ENCODE data around the gene RNF126.

The RNF126 gene

DNA sequence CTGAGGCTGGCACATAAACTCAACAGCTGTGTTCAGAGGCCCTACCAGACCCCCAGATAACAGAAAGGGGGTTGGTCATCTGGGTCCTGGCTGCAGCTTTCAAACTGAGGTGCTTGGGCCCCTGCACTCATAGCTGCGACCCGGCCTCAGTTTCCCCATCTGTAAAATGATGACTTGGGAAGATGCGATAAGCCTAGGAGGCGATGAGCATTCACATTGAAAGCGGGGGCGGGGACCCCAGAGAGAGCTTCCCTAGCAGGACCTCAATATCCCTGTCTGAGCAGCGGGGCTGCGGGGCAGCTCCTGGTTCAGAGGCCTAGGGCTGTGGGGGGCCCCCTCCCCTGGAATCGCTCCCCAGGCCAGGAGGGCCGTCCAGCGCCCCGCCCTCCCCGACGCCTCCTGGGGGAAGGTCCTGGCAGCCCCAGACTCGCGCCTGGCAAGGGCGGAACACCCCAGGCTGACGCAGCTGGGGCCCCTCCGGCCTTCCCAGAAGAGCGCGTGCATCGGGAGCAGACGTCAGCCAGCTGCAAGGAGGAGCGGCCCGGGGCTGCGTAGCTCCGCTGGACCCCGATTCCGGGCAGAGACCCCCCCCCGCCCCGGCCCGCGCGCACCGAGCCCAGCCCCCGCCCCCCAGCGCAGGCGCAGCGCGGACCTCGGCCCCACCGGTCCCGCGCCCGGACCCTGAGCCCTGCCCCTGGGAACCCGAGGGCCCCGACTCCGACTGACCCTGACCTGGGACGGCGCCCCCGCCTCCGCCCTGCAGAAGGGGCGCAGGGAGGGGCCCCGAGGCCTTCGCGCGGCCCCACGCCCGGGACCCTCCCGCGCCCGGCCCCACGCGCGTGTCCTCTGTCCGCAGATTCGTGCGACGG lies 16.6 kb upstream of the RNF126 start:
- peak in 2 of 3 donors; percentile 41 to 46 for DNase-seq
- CTCF ChIA-PET = interaction anchor here (0.9 to 2.0 kb wide), 8 partner anchors 10 to 102 kb away, joined by 3 to 16 read pairs (median 3); partner anchors contain the start of genes PALM and PRSS57
- Histone ChIP-seq H3K9me3 (ENCODE audit: control extremely low read depth in 1 of 5, control insufficient read depth in 4 of 5, insufficient read depth in 2 of 5, low read depth in 1 of 5, low read length in 4 of 5) (no peaks in the 10 kb centered on the region), H3K4me1 (ENCODE audit: control extremely low read depth in 1 of 4, control insufficient read depth in 4 of 4, insufficient read depth in 4 of 4, low read length in 3 of 4) (peaks cover 0 to 34% (median 27%) of the 10 kb centered on the region in 4 experiments), H3K27me3 (replicated peaks in 2 of 5; ENCODE audit: control insufficient read depth in 4 of 5, insufficient read depth in 5 of 5, low read length in 4 of 5) (peaks cover 0 to 32% (median 7%) of the 10 kb centered on the region in 5 experiments), H3K4me3 (ENCODE audit: control insufficient read depth in 1 of 7, extremely low read depth in 1 of 7, insufficient read depth in 4 of 7, low read depth in 2 of 7, low read length in 6 of 7) (peak overlapping the region; percentile 46 to 74 (median 69)), H3K36me3 (ENCODE audit: control insufficient read depth in 4 of 4, insufficient read depth in 4 of 4, low read length in 3 of 4) (peaks cover 0 to 2% (median 0%) of the 10 kb centered on the region in 4 experiments), H3K27ac (ENCODE audit: insufficient read depth in 1 of 2, low read depth in 1 of 2, low read length in 2 of 2, poor library complexity in 1 of 2, severe bottlenecking in 2 of 2) (peak overlapping the region in 1 of 2 experiments; percentile 61)
- WGBS (ENCODE audit: insufficient coverage) = 6% methylated on average over 43 of the region's 69 CpGs
- POLR2A ChIA-PET = interaction anchor here (0.8 to 2.6 kb wide), 6 partner anchors 10 to 25 kb away, joined by 3 to 20 read pairs (median 6); partner anchors contain the start of gene PRSS57

GRCh38 chr19:678791-679388 lies 15.9 kb upstream of the RNF126 start:
- no peaks in the 10 kb centered on the region for H3K9me3 ChIP-seq (ENCODE audit: control extremely low read depth in 1 of 5, control insufficient read depth in 4 of 5, insufficient read depth in 2 of 5, low read depth in 1 of 5, low read length in 4 of 5)
- H3K27ac ChIP-seq (ENCODE audit: insufficient read depth in 1 of 2, low read depth in 1 of 2, low read length in 2 of 2, poor library complexity in 1 of 2, severe bottlenecking in 2 of 2) = peak overlapping the region in 1 of 2 experiments; percentile 34
- H3K36me3 ChIP-seq (ENCODE audit: control insufficient read depth in 4 of 4, insufficient read depth in 4 of 4, low read length in 3 of 4) = peaks cover 0 to 2% (median 0%) of the 10 kb centered on the region in 4 experiments
- CTCF ChIA-PET = interaction anchor here (0.9 to 2.5 kb wide), 8 partner anchors 9 to 102 kb away, joined by 3 to 16 read pairs (median 3); partner anchors contain the start of genes PALM and PRSS57
- POLR2A ChIA-PET = interaction anchor here (0.8 to 2.6 kb wide), 3 partner anchors 9 to 26 kb away, joined by 3 to 20 read pairs (median 3); no protein-coding TSS in a partner anchor
- H3K4me1 ChIP-seq (ENCODE audit: control extremely low read depth in 1 of 4, control insufficient read depth in 4 of 4, insufficient read depth in 4 of 4, low read length in 3 of 4) = peaks cover 0 to 34% (median 27%) of the 10 kb centered on the region in 4 experiments
- 97% methylated on average over 10 of the region's 16 CpGs for WGBS (ENCODE audit: insufficient coverage)
- H3K4me3 ChIP-seq (ENCODE audit: control insufficient read depth in 1 of 7, extremely low read depth in 1 of 7, insufficient read depth in 4 of 7, low read depth in 2 of 7, low read length in 6 of 7) = peak overlapping the region in 4 of 7 experiments; percentile 69 to 74 (median 71)
- DNase-seq = no peak
- H3K27me3 ChIP-seq (replicated peaks in 2 of 5; ENCODE audit: control insufficient read depth in 4 of 5, insufficient read depth in 5 of 5, low read length in 4 of 5) = peaks cover 0 to 33% (median 10%) of the 10 kb centered on the region in 5 experiments

DNA sequence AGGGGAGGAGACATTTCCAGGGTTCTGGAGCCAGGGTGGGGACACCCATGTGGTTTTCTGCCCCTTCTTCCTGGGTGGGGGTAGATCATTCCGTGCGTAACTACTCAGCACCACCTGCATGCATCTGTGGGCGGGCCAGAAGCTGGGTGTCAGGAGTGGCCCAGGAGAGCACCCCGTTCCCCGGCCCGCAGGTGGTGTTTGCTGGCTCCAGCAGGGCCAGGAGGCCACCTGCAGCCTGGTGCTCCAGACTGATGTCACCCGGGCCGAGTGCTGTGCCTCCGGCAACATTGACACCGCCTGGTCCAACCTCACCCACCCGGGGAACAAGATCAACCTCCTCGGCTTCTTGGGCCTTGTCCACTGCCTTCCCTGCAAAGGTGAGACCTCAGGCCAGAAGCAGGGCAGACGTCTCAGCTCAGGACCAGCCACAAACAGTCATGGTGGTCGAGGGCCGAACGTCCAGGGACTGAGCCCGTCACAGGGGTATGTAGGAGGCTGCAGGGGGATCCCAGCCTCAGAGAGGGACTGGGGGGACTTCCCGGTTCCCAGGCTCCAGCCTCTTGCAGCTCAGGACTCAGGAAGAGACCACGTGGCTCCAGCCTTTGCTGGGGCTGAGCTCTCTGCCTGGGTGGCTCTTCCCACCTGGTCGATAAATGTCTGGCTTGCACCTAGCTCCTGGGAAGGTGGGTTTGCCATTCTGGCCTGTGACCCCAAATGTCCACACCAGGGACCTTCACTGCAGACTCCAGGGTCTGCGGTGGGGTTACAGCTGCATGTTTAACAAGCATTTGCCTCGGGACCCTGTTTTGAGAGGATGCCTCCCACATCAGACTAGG lies 14.8 kb upstream of the RNF126 start:
- no peak overlapping the region for H3K4me3 ChIP-seq (ENCODE audit: control insufficient read depth in 1 of 7, extremely low read depth in 1 of 7, insufficient read depth in 4 of 7, low read depth in 2 of 7, low read length in 6 of 7)
- H3K9me3 ChIP-seq (ENCODE audit: control extremely low read depth in 1 of 5, control insufficient read depth in 4 of 5, insufficient read depth in 2 of 5, low read depth in 1 of 5, low read length in 4 of 5) = no peaks in the 10 kb centered on the region
- POLR2A ChIA-PET = interaction anchor here (0.7 to 1.2 kb wide), 2 partner anchors 15 to 26 kb away, joined by 3 read pairs; partner anchors contain the start of gene RNF126
- H3K27me3 ChIP-seq (replicated peaks in 2 of 5; ENCODE audit: control insufficient read depth in 4 of 5, insufficient read depth in 5 of 5, low read length in 4 of 5) = peaks cover 0 to 33% (median 10%) of the 10 kb centered on the region in 5 experiments
- CTCF ChIA-PET = interaction anchor here (1.0 to 2.5 kb wide), 4 partner anchors 9 to 62 kb away, joined by 3 to 6 read pairs (median 3); no protein-coding TSS in a partner anchor
- no peak for DNase-seq
- peaks cover 0 to 34% (median 27%) of the 10 kb centered on the region in 4 experiments for H3K4me1 ChIP-seq (ENCODE audit: control extremely low read depth in 1 of 4, control insufficient read depth in 4 of 4, insufficient read depth in 4 of 4, low read length in 3 of 4)
- 93% methylated on average over 18 of the region's 22 CpGs for WGBS (ENCODE audit: insufficient coverage)
- no peak overlapping the region for H3K27ac ChIP-seq (ENCODE audit: insufficient read depth in 1 of 2, low read depth in 1 of 2, low read length in 2 of 2, poor library complexity in 1 of 2, severe bottlenecking in 2 of 2)
- peaks cover 0 to 2% (median 0%) of the 10 kb centered on the region in 4 experiments for H3K36me3 ChIP-seq (ENCODE audit: control insufficient read depth in 4 of 4, insufficient read depth in 4 of 4, low read length in 3 of 4)

DNA sequence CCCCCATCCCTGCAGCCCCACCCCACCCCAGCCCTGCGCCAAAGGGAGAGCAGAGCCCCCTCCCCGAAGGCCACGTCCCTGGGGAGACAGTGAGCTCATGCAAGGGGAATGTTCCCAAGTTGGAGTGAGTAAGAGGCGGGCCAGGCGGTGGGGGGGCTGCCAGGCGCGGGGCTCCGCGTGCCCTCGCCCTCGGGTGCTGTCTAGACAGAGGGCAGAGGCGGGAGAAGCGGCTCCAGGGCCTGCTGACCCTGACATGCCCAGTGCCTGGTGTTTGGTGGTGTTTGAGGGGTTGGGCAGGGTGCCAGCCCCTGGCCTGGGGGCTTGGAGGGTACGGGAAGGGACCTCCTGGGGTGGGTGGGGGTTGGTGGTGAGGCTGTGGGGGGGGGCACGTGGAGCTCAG lies 14.2 kb upstream of the RNF126 start:
- Histone ChIP-seq H3K27me3 (replicated peaks in 2 of 5; ENCODE audit: control insufficient read depth in 4 of 5, insufficient read depth in 5 of 5, low read length in 4 of 5) (peaks cover 0 to 33% (median 10%) of the 10 kb centered on the region in 5 experiments), H3K36me3 (ENCODE audit: control insufficient read depth in 4 of 4, insufficient read depth in 4 of 4, low read length in 3 of 4) (no peaks in the 10 kb centered on the region), H3K4me3 (ENCODE audit: control insufficient read depth in 1 of 7, extremely low read depth in 1 of 7, insufficient read depth in 4 of 7, low read depth in 2 of 7, low read length in 6 of 7) (no peak overlapping the region), H3K4me1 (ENCODE audit: control extremely low read depth in 1 of 4, control insufficient read depth in 4 of 4, insufficient read depth in 4 of 4, low read length in 3 of 4) (peaks cover 0 to 34% (median 27%) of the 10 kb centered on the region in 4 experiments), H3K27ac (ENCODE audit: insufficient read depth in 1 of 2, low read depth in 1 of 2, low read length in 2 of 2, poor library complexity in 1 of 2, severe bottlenecking in 2 of 2) (no peak overlapping the region), H3K9me3 (ENCODE audit: control extremely low read depth in 1 of 5, control insufficient read depth in 4 of 5, insufficient read depth in 2 of 5, low read depth in 1 of 5, low read length in 4 of 5) (no peaks in the 10 kb centered on the region)
- peak in 1 of 3 donors; percentile 37 for DNase-seq
- WGBS (ENCODE audit: insufficient coverage) = 25% methylated on average over 3 of the region's 15 CpGs
- ChIA-PET POLR2A (interaction anchor here (0.7 to 1.2 kb wide), 2 partner anchors 14 to 27 kb away, joined by 3 read pairs; partner anchors contain the start of gene RNF126), CTCF (interaction anchor here (1.0 to 2.5 kb wide), 4 partner anchors 8 to 62 kb away, joined by 3 to 6 read pairs (median 3); no protein-coding TSS in a partner anchor)

GRCh38 chr19:676339-677105 lies 13.5 kb upstream of the RNF126 start, which contains the start of gene FSTL3:
Gene FSTL3 (plus strand): TSS chr19:676392. CDS start chr19:676424, 32 bp downstream.
- Histone ChIP-seq H3K27me3 (replicated peaks in 2 of 5; ENCODE audit: control insufficient read depth in 4 of 5, insufficient read depth in 5 of 5, low read length in 4 of 5) (peaks cover 0 to 33% (median 10%) of the 10 kb centered on the region in 5 experiments), H3K9me3 (ENCODE audit: control extremely low read depth in 1 of 5, control insufficient read depth in 4 of 5, insufficient read depth in 2 of 5, low read depth in 1 of 5, low read length in 4 of 5) (no peaks in the 10 kb centered on the region), H3K27ac (ENCODE audit: insufficient read depth in 1 of 2, low read depth in 1 of 2, low read length in 2 of 2, poor library complexity in 1 of 2, severe bottlenecking in 2 of 2) (no peak within 1 kb of the TSS), H3K4me1 (ENCODE audit: control extremely low read depth in 1 of 4, control insufficient read depth in 4 of 4, insufficient read depth in 4 of 4, low read length in 3 of 4) (peaks cover 0 to 30% (median 24%) of the 10 kb centered on the region in 4 experiments), H3K4me3 (ENCODE audit: control insufficient read depth in 1 of 7, extremely low read depth in 1 of 7, insufficient read depth in 4 of 7, low read depth in 2 of 7, low read length in 6 of 7) (peak within 1 kb of the TSS in 1 of 7 experiments; percentile 13), H3K36me3 (ENCODE audit: control insufficient read depth in 4 of 4, insufficient read depth in 4 of 4, low read length in 3 of 4) (no peaks in the 10 kb centered on the region)
- CTCF ChIA-PET = interaction anchor here (1.0 to 2.5 kb wide), 4 partner anchors 7 to 63 kb away, joined by 3 to 6 read pairs (median 3); no protein-coding TSS in a partner anchor
- no peak for DNase-seq
- 9% methylated on average over 50 of the region's 63 CpGs for WGBS (ENCODE audit: insufficient coverage)
- POLR2A ChIA-PET = interaction anchor here (0.7 kb wide), 1 partner anchor 27 kb away, joined by 3 read pairs; no protein-coding TSS in a partner anchor
